Measurements from ENCODE around the gene HEATR5B.
"Not testable (repeated sequence)": the region's sequence is repeated elsewhere in the genome, so short reads cannot be mapped to it uniquely, and the experiment has no call there.

HEATR5B gene

DNA sequence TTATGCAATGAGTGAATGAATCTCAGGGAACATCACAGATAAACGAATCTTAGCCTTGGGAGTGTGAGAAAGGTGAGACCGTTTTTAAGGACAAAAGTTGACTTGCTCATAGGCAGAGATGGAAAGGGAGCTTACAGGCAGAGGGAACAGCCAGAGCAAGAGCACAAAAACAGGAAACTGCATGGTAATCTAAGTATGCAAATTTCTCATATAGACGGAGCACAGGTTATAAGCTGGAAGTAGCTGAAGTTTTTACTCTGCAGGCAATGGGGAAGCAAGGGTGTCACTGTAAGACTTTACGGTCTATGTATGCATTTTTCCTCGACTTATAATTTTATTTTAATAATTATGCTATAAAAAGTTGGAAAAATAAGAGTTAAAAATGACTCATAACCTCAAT, 73.0 kb downstream of the HEATR5B start:
- no peak overlapping the region for H3K4me3 ChIP-seq (ENCODE audit: low read depth, low read length)
- TF ChIP-seq, protein P1, sequence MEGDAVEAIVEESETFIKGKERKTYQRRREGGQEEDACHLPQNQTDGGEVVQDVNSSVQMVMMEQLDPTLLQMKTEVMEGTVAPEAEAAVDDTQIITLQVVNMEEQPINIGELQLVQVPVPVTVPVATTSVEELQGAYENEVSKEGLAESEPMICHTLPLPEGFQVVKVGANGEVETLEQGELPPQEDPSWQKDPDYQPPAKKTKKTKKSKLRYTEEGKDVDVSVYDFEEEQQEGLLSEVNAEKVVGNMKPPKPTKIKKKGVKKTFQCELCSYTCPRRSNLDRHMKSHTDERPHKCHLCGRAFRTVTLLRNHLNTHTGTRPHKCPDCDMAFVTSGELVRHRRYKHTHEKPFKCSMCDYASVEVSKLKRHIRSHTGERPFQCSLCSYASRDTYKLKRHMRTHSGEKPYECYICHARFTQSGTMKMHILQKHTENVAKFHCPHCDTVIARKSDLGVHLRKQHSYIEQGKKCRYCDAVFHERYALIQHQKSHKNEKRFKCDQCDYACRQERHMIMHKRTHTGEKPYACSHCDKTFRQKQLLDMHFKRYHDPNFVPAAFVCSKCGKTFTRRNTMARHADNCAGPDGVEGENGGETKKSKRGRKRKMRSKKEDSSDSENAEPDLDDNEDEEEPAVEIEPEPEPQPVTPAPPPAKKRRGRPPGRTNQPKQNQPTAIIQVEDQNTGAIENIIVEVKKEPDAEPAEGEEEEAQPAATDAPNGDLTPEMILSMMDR (IDR thresholded peaks at IDR 0.05; ENCODE audit: low read depth, low read length), result no peak

DNA sequence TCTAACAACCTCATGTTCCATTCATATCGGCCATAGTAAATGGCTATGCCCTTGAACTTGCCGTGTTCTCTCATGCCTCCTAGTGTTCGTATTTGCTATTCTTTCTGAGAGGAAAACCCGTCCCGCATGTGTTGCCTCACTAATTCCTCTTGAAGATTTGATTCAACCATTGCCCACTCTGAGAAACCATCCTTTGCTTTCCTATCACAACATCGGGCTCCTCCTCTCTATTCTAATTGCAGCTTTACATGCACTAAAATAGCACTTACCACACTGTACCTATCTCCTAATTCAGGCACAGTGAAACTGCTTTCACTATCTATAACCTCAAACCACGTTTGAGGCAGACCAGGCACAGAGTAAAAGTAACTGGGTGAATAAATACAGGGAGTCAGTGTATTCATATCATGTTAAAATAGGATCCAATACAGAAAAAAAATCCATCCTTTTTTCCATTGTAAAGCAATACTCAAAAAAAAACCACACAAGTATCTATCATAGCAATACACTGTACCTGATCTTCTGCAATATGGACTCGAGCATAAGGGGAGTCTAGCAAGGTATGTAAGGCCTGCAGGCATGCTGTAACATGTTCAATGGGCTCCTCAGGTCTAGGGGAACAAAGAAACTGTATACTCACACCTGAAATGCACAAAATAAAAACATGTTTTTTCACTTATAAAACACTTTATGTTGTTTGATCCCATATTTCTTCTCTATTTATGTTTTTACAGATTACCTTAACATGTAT, 78.9 kb downstream of the HEATR5B start:
- H3K4me3 ChIP-seq (ENCODE audit: low read depth, low read length), result no peak overlapping the region
- TF ChIP-seq, protein P1 (IDR thresholded peaks at IDR 0.05; ENCODE audit: low read depth, low read length), result no peak

DNA sequence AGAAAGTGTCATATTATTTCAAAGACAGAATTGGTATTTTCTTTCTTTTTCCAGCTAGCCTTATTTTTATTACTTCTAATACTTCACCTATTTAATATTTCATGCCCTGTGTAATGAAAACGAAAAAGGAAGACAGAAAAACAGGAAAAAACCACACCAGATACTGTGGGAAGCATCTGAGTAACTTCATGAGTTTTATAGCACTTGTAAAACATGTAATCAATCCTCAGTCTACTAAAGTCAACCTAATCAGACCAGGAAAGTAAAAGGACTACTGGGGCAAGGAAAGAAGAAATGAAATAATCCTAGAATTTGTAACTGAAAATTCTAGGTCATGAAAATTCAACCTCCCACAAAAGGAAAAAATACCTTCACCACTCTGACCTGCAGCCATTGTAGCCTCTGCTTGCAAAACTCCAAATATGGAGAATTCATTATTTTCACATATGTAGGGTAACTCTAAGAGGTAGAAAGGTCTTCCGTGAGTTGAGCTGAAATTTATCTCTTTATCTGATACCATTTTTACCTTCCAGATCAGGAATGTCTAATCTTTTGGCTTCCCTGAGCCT, 83.1 kb downstream of the HEATR5B start:
- H3K4me3 ChIP-seq (ENCODE audit: low read depth, low read length), result no peak overlapping the region
- TF ChIP-seq, protein P1 (IDR thresholded peaks at IDR 0.05; ENCODE audit: low read depth, low read length), result no peak

DNA sequence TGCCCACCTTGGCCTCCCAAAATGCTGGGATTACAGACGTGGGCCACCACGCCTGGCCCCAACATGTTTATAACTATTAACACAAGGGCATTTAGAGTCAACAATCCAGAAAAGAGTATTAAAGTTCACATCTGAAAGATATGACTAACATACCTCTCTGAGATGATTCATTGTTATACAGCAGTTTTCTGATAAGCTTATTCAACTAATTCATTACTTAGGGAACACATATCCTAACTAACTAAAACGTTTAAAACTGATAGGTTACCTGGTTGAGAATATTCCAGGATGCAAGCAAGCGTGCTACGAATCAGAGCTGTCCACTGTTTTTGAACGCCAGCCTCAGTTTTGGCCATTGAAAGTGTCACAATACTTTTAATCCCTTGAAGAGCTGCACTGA, 83.9 kb downstream of the HEATR5B start:
- TF ChIP-seq, protein P1 (IDR thresholded peaks at IDR 0.05; ENCODE audit: low read depth, low read length), result no peak
- H3K4me3 ChIP-seq (ENCODE audit: low read depth, low read length), result no peak overlapping the region

DNA sequence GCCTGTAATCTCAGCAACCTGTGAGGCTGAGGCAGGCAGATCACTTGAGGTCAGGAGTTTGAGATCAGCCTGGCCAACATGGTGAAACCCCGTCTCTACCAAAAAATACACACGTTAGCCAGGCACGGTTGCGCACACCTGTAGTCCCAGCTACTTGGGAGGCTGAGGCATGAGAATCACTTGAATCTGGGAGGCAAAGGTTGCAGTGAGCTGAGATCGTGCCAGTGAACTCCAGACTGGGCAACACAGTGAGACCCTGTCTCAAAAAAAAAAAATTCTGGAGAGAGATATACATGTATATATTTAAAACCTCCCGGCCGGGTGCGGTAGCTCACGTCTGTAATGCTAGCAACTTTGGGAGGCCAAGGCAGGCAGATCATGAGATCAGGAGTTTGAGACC, 84.8 kb downstream of the HEATR5B start:
- not testable (repeated sequence) for H3K4me3 ChIP-seq (ENCODE audit: low read depth, low read length)

DNA sequence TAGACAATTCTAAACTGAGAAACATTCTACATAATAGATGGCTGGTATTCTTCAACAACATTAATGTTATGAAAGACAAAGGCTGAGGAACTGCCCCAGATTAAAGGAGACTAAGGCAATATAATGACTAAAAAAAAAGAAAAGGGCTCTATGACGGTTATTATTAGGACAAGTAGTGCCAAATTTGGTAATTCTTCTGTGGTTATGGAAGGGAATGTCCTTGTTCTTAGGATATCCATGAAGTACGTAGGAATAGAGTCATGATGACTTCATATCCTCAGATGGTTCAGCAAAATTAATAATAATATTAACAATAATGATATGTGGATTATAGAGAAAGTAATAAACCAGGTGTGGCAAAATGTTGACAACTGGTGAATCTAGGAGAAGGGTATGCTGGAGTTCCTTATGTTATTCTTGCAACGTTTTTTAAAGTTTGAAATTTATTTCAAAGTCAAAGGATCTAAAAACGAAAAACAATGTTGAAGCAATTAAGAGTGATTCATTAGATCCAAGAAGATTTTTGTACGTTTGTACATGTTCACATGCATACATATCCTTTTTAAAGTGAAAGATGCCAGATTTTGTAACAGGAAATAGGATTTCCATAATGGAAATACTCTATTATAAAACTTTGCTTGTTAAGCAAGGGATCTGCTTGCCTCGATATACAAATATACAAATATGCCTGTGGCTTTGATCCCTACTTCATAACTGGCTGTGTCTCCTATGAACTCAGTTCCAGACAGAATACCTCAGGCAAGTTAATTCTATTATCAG, 90.1 kb downstream of the HEATR5B start:
- no peak overlapping the region for H3K4me3 ChIP-seq (ENCODE audit: low read depth, low read length)
- TF ChIP-seq, protein P1 (IDR thresholded peaks at IDR 0.05; ENCODE audit: low read depth, low read length), result no peak

DNA sequence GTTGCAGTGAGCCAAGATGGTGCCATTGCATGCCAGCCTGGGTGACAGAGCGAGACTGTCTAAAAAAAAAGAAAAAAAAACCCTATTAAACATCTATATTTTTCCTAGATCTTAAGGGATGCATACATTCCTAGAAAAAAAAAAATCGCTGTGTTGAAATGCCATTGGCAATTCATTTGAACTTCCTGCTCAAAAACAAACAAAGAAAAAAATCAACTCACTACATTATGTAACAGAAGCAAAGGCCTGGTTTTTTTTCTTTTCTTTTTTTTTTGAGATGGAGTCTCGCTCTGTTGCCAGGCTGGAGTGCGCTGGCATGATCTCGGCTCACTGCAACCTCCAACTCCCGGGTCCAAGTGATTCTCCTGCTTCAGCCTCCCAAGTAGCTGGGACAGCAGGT, 96.2 kb downstream of the HEATR5B start:
- TF ChIP-seq, protein P1 (IDR thresholded peaks at IDR 0.05; ENCODE audit: low read depth, low read length), result no peak

More for the DNA sequence above, 96.2 kb downstream of the HEATR5B start:
- H3K4me3 ChIP-seq (ENCODE audit: low read depth, low read length), result no peak overlapping the region

All from WI38 (cell line).